OCI-LY7 (cell line): Measurements from ENCODE around the gene MYO16. TPM values are rescaled to one million over a fixed set of nuclear protein-coding genes. Genes with fewer than 3 reads are reported as not detected.

Experiments used
- BruUV-seq: library from RNA; stranded (reverse); fragments of 400-500 nt; replicated peaks from 2 replicates; lab custom pipeline; 2021; lab: Mats Ljungman, UMichigan
- CTCF ChIA-PET: fragments of 300-600 bp; sonication (Branson Sonifier 250); formaldehyde crosslinking; loops from one replicate; lab custom pipeline; 2022; ENCODE audit warnings: antibody characterized with exemption; ENCODE audit not compliant: unreplicated experiment; lab: Charles Lee
- POLR2A ChIA-PET: fragments of 300-600 bp; sonication (Branson Sonifier 250); formaldehyde crosslinking; loops from one replicate; lab custom pipeline; 2022; ENCODE audit warnings: antibody characterized with exemption; lab: Charles Lee
- DNase-seq: peaks from one replicate; pipeline ENCODE4 v3.0.0-alpha.2; 2015; ENCODE audit warnings: low spot score
- H2AFZ ChIP-seq: fragments of 200-600 bp; sonication (generic), shearing (Covaris generic); 2 replicates; pipeline ENCODE4 v1.6.1; 2014; ENCODE audit warnings: mild to moderate bottlenecking, antibody characterized with exemption, low read length, moderate library complexity
- H3K27ac ChIP-seq: fragments of 200-600 bp; sonication (generic); 2 replicates; pipeline ENCODE4 v1.5.1; 2014; ENCODE audit warnings: mixed run types, low read depth, mild to moderate bottlenecking, moderate library complexity, low read length, inconsistent platforms; ENCODE audit not compliant: poor library complexity, severe bottlenecking
- H3K36me3 ChIP-seq: fragments of 200-600 bp; sonication (generic); 2 replicates; pipeline ENCODE4 v1.6.1; 2014; ENCODE audit warnings: mild to moderate bottlenecking, antibody characterized with exemption, low read length, moderate library complexity, mixed read lengths; ENCODE audit not compliant: insufficient read depth
- H3K4me1 ChIP-seq: fragments of 200-600 bp; sonication (generic); 2 replicates; pipeline ENCODE4 v1.5.1; 2014; ENCODE audit warnings: mild to moderate bottlenecking, low read length; ENCODE audit not compliant: insufficient read depth, poor library complexity, severe bottlenecking
- H3K4me2 ChIP-seq: fragments of 200-600 bp; sonication (generic); 2 replicates; pipeline ENCODE4 v1.6.1; 2014; ENCODE audit warnings: mild to moderate bottlenecking, low read length
- H3K4me3 ChIP-seq: fragments of 200-600 bp; sonication (generic); 2 replicates; pipeline ENCODE4 v1.5.1; 2014; ENCODE audit warnings: mild to moderate bottlenecking, low read depth, low read length; ENCODE audit not compliant: poor library complexity, severe bottlenecking
- H3K79me2 ChIP-seq: fragments of 200-600 bp; sonication (generic); 2 replicates; pipeline ENCODE4 v1.6.1; 2016; ENCODE audit warnings: low read depth, mild to moderate bottlenecking, low read length, moderate library complexity, mixed read lengths; ENCODE audit not compliant: insufficient read depth
- H3K9me2 ChIP-seq: fragments of 200-600 bp; sonication (generic); 2 replicates; pipeline ENCODE4 v1.6.1; 2016; ENCODE audit warnings: mild to moderate bottlenecking, low read length, mixed read lengths; ENCODE audit not compliant: insufficient read depth
- H3K9me3 ChIP-seq: fragments of 200-600 bp; sonication (generic); 2 replicates; pipeline ENCODE4 v1.6.1; 2014; ENCODE audit warnings: mild to moderate bottlenecking, mixed run types, low read length, mixed read lengths
- H4K20me1 ChIP-seq: fragments of 200-600 bp; sonication (generic); 2 replicates; pipeline ENCODE4 v1.6.1; 2014; ENCODE audit warnings: mild to moderate bottlenecking, antibody characterized with exemption, low read length, moderate library complexity, mixed read lengths; ENCODE audit not compliant: insufficient read depth
- CTCF ChIP-seq: fragments of 200-600 bp; sonication (generic); conservative IDR thresholded peaks from 2 replicates; pipeline ENCODE4 v1.5.1; 2014; ENCODE audit warnings: mild to moderate bottlenecking, antibody characterized with exemption, low read length, moderate library complexity, mixed read lengths
- EZH2phosphoT487 ChIP-seq: fragments of 200-600 bp; sonication (generic); IDR thresholded peaks from 2 replicates; pipeline ENCODE4 v1.6.1; 2018; ENCODE audit warnings: low read depth, borderline replicate concordance, mild to moderate bottlenecking, mixed run types, antibody characterized with exemption, low read length, moderate library complexity, mixed read lengths
- intact Hi-C: fragments of 100-400 bp; cut with micrococcal nuclease; formaldehyde crosslinking; loops from one replicate; pipeline ENCODE4 v1.10.0; 2022; ENCODE audit not compliant: unreplicated experiment
- total RNA-seq, 2 experiments: library from RNA; depleted of rRNA in 1 of 2; stranded (reverse); fragments of >200 nt in 1 of 2; shearing (Covaris generic) in 1 of 2; gene quantifications; 2 replicates each; pipeline ENCODE4 v1.2.3, GENCODE V29; 2014 to 2022

MYO16 gene
- total RNA-seq, 2 experiments from 2014 or later = 0.06 TPM; not detected in 1

- Histone ChIP-seq H3K9me3 (no peaks in the 10 kb centered on the region), H3K4me3 (no peak overlapping the region), H3K4me2 (no peak overlapping the region), H3K4me1 (no peaks in the 10 kb centered on the region), H3K36me3 (no peaks in the 10 kb centered on the region), H3K79me2 (no peaks in the 10 kb centered on the region), H2AFZ (no peak overlapping the region), H3K27ac (no peak overlapping the region), H3K9me2 (no peaks in the 10 kb centered on the region), H4K20me1 (no peaks in the 10 kb centered on the region)
- no peak for DNase-seq
- POLR2A ChIA-PET = no interaction called here
- TF ChIP-seq CTCF (no peak), EZH2phosphoT487 (no peak)
- CTCF ChIA-PET = no interaction called here
- intact Hi-C loops = no loop called here
- no TSS peak for BruUV-seq
These were observed 229.3 kb downstream of the MYO16 start for GRCh38 chr13:108858676-108859075.

GRCh38 chr13:108859197-108860012 is 230.0 kb downstream of the MYO16 start:
- Histone ChIP-seq H3K4me2 (no peak overlapping the region), H4K20me1 (no peaks in the 10 kb centered on the region), H3K9me3 (no peaks in the 10 kb centered on the region), H3K36me3 (no peaks in the 10 kb centered on the region), H3K27ac (no peak overlapping the region), H3K4me3 (no peak overlapping the region), H2AFZ (no peak overlapping the region), H3K79me2 (no peaks in the 10 kb centered on the region), H3K9me2 (no peaks in the 10 kb centered on the region), H3K4me1 (no peaks in the 10 kb centered on the region)
- intact Hi-C loops = no loop called here
- no TSS peak for BruUV-seq
- DNase-seq = no peak
- ChIA-PET CTCF (no interaction called here), POLR2A (no interaction called here)
- no peak for TF ChIP-seq CTCF
- no peak for TF ChIP-seq EZH2phosphoT487

GRCh38 chr13:108860418-108860817 is 231.0 kb downstream of the MYO16 start:
- BruUV-seq = no TSS peak
- CTCF ChIA-PET = no interaction called here

More at GRCh38 chr13:108860418-108860817, 231.0 kb downstream of the MYO16 start:
- Histone ChIP-seq H3K9me2 (no peaks in the 10 kb centered on the region), H4K20me1 (no peaks in the 10 kb centered on the region), H3K9me3 (no peaks in the 10 kb centered on the region), H3K4me2 (no peak overlapping the region), H3K36me3 (no peaks in the 10 kb centered on the region), H3K27ac (no peak overlapping the region), H3K4me1 (no peaks in the 10 kb centered on the region), H3K4me3 (no peak overlapping the region), H2AFZ (no peak overlapping the region), H3K79me2 (no peaks in the 10 kb centered on the region)
- intact Hi-C loops = no loop called here
- no peak for DNase-seq
- POLR2A ChIA-PET = no interaction called here
- no peak for TF ChIP-seq CTCF
- TF ChIP-seq EZH2phosphoT487 = no peak
